COLO668 (cell line): ENCODE measurements around the gene FRG1.
"Not testable (repeated sequence)": the region's sequence is repeated elsewhere in the genome, so short reads cannot be mapped to it uniquely, and the experiment has no call there.

Experiments used
- DNase-seq: peaks from one replicate; lab custom pipeline; 2025; ENCODE audit not compliant: unreplicated experiment; lab: John Stamatoyannopoulos, UW

The FRG1 gene

GRCh38 chr4:189940178-189941004 lies at the start of gene FRG1:
TSS of gene FRG1 (plus strand) at chr4:189940872. CDS start at chr4:189941010, 138 bp downstream.
- DNase-seq: no peak

- DNase-seq: no peak
These were observed 43.0 kb upstream of the FRG1 start for GRCh38 chr4:189897667-189898066.

DNA sequence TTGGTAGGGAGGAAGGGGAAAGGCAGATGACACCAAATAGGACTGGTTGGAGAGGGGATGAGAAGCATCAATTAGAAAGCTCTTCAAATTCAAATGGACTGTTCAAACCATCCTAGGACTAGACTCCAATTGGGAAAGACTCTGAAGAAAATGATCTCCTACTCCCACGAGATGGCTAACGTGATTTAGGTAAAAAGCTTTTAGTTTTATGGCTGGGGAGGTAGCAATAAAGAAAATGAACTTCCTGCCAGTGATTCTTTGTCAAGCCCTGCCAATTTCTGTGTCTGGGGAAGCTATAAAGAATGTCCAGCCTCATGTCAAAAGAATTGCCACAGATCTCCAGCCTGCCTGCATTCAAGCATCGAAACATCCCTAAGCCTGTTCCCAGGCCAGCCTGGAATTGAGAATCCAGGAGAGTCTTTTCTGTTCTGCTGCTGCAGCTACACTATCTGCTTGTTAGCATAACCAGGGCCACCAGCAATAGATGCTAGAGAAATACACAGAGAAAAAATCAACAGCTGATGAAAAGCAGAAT lies 41.1 kb upstream of the FRG1 start:
- DNase-seq: not testable (repeated sequence)

GRCh38 chr4:189904420-189905027 lies 36.1 kb upstream of the FRG1 start:
- not testable (repeated sequence) for DNase-seq

GRCh38 chr4:189912170-189912569 lies 28.5 kb upstream of the FRG1 start:
- DNase-seq: no peak

DNA sequence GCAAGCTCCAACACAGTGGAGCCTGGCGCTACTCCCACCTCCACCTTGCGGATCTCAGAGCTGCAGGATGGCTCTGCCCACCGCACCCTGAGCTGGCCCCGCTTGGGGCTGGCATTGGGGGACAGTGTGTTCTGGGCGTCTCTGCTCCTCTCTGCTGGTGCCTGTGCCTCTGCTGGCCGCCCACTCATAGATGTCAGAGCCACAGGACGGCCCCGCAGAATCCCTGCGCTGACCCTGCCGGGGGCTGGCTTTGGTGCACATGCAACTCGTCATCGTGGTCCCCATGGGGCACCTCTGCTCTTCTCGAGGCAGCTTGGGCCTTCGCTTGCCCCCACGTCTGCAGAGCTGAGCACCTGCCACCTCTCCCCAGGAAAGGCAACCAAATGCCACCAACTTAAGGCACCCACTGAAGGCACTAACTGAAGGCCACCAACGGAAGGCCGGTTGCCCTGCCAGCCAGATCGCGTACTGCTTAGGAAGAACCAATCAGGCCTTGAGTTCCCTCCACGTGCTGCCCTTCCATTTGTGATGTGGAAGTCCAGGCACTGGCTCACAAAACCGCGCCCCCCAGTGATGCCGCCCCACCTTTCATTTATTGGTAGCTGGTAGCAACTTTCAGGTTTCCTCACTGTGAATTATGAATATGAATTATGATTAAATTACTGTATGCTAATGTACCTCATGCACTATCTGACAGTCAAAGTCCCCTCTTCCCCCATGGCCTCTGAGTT lies 23.3 kb upstream of the FRG1 start:
- no peak for DNase-seq

DNA sequence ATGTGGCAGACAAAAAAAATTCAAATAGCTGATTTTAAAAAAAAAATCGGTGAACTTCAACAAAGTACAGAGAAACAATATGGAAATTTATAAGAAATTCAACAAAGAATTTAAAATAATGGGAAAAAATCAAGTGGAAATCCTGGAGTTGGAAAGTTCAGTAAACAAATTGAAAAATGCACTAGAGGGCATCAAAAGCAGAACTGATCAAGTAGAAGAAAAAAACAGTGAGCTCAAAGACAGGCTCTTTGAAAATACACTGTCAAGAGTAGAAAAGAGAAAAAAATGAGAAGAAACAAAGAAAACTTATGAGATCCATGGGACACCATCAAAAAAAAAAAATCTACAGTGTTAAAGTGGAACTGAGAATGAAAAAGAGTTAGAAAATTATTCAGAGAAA lies 19.6 kb upstream of the FRG1 start:
- no peak for DNase-seq

GRCh38 chr4:189926742-189927141 lies 13.9 kb upstream of the FRG1 start:
- DNase-seq: not testable (repeated sequence)

GRCh38 chr4:189941005-189941450 lies 356 bp downstream of the FRG1 start:
- no peak for DNase-seq

DNA sequence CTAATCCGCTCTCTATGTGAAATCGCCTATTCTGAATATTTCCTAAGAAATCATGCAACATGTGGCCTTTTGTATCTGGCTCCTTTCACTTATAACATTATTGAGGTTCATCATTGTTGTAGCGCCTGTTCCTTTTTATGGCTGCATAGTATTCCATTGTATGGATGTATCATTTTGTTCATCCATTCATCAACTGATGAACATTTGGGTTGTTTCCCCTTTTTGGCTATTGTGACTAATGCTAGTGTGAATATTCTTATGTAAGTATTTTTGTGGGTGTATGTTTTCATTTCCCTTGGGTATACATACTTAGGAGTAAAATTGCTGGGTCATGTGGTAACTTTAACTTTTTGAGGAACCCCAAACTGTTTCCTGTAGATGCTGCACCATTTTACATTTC lies 1.7 kb downstream of the FRG1 start:
- not testable (repeated sequence) for DNase-seq

DNA sequence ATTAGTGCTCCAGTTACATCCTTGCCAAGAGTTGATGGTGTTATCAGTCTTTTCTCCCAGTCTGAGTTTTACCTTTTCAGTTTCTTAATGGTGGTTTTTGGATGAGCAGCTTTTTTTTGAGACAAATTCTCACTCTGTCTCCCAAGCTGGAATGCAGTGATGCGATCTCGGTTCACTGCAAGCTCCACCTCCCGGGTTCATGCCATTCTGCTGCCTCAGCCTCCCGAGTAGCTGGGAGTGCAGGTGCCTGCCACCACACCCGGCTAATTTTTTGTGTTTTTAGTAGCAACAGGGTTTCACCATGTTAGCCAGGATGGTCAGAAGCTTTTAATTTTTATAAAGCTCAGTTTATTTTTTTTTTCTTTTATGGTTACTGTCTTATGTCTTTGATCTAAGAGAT lies 3.4 kb downstream of the FRG1 start:
- not testable (repeated sequence) for DNase-seq

DNA sequence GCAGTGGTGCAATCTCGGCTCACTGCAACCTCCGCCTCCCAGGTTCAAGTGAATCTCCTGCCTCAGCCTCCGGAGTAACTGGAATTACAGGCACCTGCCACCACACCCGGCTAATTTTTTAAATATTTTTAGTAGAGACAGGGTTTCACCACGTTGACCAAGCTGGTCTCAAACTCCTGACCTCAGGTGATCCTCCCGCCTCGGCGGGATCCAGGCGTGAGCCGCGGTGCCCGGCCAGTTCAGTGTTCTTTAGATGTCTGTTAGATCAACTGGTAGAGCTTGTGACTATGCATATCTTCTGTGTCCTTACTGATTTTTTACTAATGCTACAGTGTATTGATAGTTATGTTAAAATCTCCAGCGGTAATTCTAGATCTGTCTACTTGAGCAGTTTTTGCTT lies 6.2 kb downstream of the FRG1 start:
- DNase-seq: not testable (repeated sequence)

- not testable (repeated sequence) for DNase-seq
These were observed 7.8 kb downstream of the FRG1 start for GRCh38 chr4:189948486-189948885.

DNA sequence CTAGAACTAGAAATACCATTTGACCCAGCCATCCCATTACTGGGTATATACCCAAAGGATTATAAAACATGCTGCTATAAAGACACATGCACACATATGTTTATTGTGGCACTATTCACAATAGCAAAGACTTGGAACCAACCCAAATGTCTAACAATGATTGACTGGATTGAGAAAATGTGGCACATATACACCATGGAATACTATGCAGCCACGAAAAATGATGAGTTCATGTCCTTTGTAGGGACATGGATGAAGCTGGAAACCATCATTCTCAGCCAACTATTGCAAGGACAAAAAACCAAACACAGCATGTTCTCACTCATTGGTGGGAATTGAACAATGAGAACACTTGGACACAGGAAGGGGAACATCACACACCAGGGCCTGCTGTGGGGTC lies 28.6 kb downstream of the FRG1 start:
- DNase-seq: not testable (repeated sequence)

DNA sequence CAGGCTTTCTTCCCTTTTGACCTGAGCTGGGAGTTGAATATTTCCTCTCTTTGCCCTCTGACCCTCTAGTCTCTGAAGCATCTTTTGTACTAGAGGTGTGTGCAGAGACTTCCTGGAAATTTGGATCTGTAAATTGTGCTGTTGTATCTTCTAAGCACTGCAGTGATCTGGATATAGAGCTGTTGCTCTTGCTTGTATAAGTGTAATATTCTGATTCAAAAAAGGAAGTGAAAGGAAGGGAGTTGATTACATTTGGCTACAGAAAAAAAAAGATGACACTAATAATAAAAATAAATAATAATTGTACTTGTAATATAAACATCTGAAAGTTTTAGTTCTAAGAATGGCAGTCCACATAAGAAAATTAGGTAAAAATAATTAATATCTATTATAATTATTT lies 33.0 kb downstream of the FRG1 start:
- no peak for DNase-seq

DNA sequence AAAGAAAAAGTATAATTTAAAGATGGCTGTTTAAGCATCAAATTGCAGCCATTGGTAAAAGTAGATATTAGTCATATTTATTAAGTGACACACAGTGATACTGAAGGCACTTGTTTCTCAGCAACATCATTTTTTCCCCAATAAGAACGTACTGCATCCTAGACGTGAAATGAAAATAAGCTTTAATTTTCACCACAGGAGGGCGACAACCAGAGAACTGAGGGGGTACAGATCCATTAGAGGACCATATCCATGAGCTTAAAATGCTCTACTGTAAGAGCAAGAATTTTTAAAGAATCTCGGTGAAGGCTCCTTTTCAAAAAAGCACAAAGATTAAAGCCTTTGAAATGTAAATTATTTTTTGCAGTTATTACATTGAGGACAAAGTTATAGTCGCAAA lies 33.4 kb downstream of the FRG1 start:
- no peak for DNase-seq

GRCh38 chr4:189979196-189980047 lies 38.8 kb downstream of the FRG1 start:
- DNase-seq: no peak

- not testable (repeated sequence) for DNase-seq
These were observed 39.6 kb downstream of the FRG1 start for GRCh38 chr4:189980292-189980691.

- DNase-seq: no peak
These were observed 41.3 kb downstream of the FRG1 start for GRCh38 chr4:189981970-189982369.

- not testable (repeated sequence) for DNase-seq
These were observed 43.3 kb downstream of the FRG1 start for GRCh38 chr4:189983916-189984526.
